ENCODE data around the gene FNDC11.

Gene FNDC11

DNA sequence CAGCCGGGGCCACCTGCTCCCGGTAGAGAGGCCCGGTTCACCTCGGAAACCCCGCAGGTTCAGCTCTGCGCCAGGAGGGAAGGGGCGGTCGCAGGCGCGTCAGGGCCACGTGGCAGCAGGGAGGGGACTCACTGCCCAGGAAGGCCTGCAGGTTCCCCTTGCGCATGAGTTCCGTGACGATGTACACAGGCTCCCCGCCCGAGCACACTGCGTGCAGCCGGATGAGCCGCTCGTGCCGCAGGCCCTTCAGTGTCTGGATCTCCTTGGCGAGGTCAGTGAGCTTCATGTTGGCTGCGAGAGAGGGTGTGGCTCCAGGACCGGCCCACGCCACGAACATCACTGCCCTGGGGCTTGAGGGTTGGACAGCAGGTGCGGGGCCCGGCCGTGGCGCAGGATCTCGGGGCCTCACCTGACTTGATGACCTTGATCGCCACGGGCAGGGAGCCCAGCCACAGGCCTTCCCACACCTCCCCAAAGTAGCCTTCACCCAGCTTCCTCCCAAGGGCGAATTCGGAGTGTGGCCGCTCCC lies 11.9 kb upstream of the FNDC11 start:
- no peaks in the 10 kb centered on the region for H3K36me3 ChIP-seq (ENCODE audit: insufficient read depth, low read length)
- 93% methylated on average over 36 of the region's 36 CpGs for whole genome bisulfite sequencing
- H3K4me1 ChIP-seq (ENCODE audit: insufficient read depth, low read length), result no peaks in the 10 kb centered on the region
- H3K27me3 ChIP-seq (ENCODE audit: insufficient read depth, low read length), result no peaks in the 10 kb centered on the region
- no peaks in the 10 kb centered on the region for H3K9me3 ChIP-seq (ENCODE audit: insufficient read depth, low read depth, low read length)
- H3K27ac ChIP-seq (ENCODE audit: low read depth, low read length), result no peak overlapping the region
- no peak overlapping the region for H3K9ac ChIP-seq (ENCODE audit: low read depth, low read length)
- H3K4me3 ChIP-seq (ENCODE audit: low read length), result no peak overlapping the region

DNA sequence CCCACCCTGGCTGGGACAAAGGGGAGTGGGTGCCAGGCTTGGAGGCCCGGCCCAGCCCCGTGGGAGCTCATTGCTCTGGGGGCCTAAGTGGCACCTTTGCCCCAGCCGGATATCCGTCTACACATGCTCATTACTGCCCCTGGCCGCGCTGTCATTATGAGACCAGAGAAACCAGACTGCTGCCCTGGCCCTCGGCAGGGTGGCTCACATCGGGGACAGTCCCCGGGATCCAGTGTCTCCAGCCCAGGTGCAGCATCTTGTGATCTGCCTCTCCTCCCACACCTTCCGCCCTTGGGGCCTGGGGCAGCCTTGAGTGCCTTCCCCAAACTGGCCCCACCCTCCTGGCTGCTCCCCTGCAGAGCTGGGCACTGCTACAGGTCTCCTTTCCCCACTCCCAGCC lies 11.3 kb upstream of the FNDC11 start:
- H3K9me3 ChIP-seq (ENCODE audit: insufficient read depth, low read depth, low read length), result no peaks in the 10 kb centered on the region
- 91% methylated on average over 10 of the region's 10 CpGs for WGBS
- no peak overlapping the region for H3K9ac ChIP-seq (ENCODE audit: low read depth, low read length)
- no peak overlapping the region for H3K4me3 ChIP-seq (ENCODE audit: low read length)
- H3K36me3 ChIP-seq (ENCODE audit: insufficient read depth, low read length), result no peaks in the 10 kb centered on the region
- H3K27me3 ChIP-seq (ENCODE audit: insufficient read depth, low read length), result no peaks in the 10 kb centered on the region
- H3K27ac ChIP-seq (ENCODE audit: low read depth, low read length), result no peak overlapping the region
- no peaks in the 10 kb centered on the region for H3K4me1 ChIP-seq (ENCODE audit: insufficient read depth, low read length)

DNA sequence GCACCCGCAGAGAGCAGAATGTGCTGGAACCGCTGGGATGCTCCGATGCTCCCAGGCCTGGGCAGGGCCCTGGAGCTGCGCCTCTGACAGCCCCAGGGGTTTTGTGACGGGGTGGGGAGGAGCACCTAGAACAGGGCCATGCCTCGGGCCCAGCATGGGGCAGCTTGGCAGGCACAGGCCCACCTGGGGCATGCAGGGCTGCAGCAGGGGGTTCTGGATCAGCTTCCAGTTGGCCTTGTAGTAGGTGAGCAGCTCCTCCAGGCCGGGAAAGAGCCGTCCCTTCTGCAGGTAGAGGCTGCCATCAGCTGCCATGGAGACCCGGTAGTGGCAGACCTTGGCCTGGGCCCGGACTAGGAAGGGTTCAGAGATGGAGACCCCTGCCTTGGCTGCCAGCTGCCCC lies 10.8 kb upstream of the FNDC11 start:
- no peak overlapping the region for H3K9ac ChIP-seq (ENCODE audit: low read depth, low read length)
- H3K27ac ChIP-seq (ENCODE audit: low read depth, low read length), result no peak overlapping the region
- H3K4me1 ChIP-seq (ENCODE audit: insufficient read depth, low read length), result 0 out of 2 replicates have a peak, but pooled peaks cover 4% of the 10 kb centered on the region
- no peak overlapping the region for H3K4me3 ChIP-seq (ENCODE audit: low read length)
- no peaks in the 10 kb centered on the region for H3K27me3 ChIP-seq (ENCODE audit: insufficient read depth, low read length)
- no peaks in the 10 kb centered on the region for H3K9me3 ChIP-seq (ENCODE audit: insufficient read depth, low read depth, low read length)
- 89% methylated on average over 10 of the region's 10 CpGs for WGBS
- no peaks in the 10 kb centered on the region for H3K36me3 ChIP-seq (ENCODE audit: insufficient read depth, low read length)

DNA sequence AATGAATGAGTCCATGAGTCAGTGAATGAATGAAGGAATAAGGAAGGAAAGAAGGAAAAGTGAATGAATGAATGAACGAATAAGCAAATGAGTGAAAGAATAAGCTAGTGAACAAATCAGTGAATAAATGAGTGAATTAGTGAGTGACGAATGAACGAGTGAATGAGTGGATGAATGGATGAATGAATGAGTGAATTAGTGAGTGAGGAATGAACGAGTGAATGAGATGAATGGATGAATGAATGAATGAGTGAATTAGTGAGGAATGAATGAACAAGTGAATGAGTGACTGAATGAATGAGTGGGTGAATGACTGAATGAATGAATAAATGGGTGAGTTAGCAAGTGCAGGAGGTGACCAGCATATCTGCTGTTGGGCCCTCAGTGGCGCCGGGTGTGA lies 10.2 kb upstream of the FNDC11 start:
- Histone ChIP-seq H3K27me3 (ENCODE audit: insufficient read depth, low read length) (no peaks in the 10 kb centered on the region), H3K9ac (ENCODE audit: low read depth, low read length) (no peak overlapping the region), H3K4me3 (ENCODE audit: low read length) (no peak overlapping the region), H3K36me3 (ENCODE audit: insufficient read depth, low read length) (no peaks in the 10 kb centered on the region), H3K27ac (ENCODE audit: low read depth, low read length) (no peak overlapping the region), H3K9me3 (ENCODE audit: insufficient read depth, low read depth, low read length) (no peaks in the 10 kb centered on the region), H3K4me1 (ENCODE audit: insufficient read depth, low read length) (0 out of 2 replicates have a peak, but pooled peaks cover 4% of the 10 kb centered on the region)
- whole genome bisulfite sequencing, result 90% methylated on average over 6 of the region's 6 CpGs

DNA sequence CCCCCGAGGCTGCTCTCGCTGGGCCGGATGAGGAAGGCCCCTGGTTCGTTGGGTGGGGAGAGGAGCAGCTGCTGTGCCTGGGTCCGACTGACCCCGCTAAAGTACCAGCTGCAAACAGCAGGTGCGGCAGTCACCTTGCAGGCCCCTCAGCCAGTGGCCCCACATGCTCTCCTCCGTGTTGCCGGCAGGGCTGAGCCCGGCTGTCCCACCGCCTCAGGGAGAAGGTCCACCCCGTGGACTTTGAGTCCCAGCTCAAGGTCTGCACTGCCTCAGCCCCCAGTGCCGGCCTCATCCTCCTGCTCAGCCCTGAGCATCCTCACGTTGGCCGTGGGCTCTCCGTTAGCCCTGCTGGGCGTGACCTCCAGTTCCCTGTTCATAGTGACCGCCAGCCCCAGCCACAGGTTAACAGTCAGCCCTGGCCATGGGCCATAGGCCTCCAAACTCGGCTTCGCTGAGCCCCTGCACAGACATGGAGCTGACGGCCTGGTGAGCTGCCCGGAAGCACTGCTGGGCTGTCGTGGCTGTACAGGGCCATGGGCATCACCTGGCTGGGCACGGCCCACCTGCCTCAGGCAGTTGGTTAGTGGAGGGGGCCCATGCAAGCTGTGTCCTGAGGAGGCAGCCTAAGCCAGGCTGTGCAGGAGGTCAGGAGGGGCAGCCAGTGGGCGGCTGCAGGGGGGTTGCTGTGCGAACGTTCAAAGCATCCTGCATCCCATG lies 9.6 kb upstream of the FNDC11 start:
- Histone ChIP-seq H3K27me3 (ENCODE audit: insufficient read depth, low read length) (no peaks in the 10 kb centered on the region), H3K4me1 (ENCODE audit: insufficient read depth, low read length) (0 out of 2 replicates have a peak, but pooled peaks cover 4% of the 10 kb centered on the region), H3K36me3 (ENCODE audit: insufficient read depth, low read length) (no peaks in the 10 kb centered on the region), H3K27ac (ENCODE audit: low read depth, low read length) (no peak overlapping the region), H3K4me3 (ENCODE audit: low read length) (no peak overlapping the region), H3K9ac (ENCODE audit: low read depth, low read length) (no peak overlapping the region), H3K9me3 (ENCODE audit: insufficient read depth, low read depth, low read length) (no peaks in the 10 kb centered on the region)
- 89% methylated on average over 27 of the region's 27 CpGs for WGBS

DNA sequence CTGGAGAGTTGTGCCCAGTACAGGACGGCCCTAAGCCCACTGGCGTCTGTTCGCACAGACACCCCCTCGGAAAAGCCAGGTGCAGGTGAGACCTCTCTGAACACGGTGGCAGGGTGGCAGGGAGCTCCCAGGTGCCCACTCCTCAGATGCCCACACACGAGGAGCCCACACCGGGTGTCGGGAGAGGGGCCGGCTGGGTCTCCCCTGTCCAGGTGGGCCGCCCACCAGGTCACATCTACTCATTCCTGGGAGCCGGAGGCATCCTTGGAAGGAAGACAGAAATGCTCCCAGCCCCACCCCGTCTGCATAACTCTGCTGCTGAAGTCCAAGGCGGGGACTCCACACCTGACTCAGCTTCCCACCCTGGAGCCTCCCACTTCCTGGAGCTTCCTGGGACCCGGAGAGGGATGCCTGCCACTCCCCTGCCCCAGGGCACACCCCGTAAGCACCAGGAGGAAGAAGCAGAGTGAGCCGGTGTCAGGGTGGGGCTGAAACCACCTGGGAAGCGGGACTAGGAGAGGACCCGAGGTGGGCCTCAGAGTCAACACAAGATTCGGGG lies 8.9 kb upstream of the FNDC11 start:
- Histone ChIP-seq H3K4me3 (ENCODE audit: low read length) (no peak overlapping the region), H3K27ac (ENCODE audit: low read depth, low read length) (no peak overlapping the region), H3K9me3 (ENCODE audit: insufficient read depth, low read depth, low read length) (no peaks in the 10 kb centered on the region), H3K36me3 (ENCODE audit: insufficient read depth, low read length) (no peaks in the 10 kb centered on the region), H3K9ac (ENCODE audit: low read depth, low read length) (no peak overlapping the region), H3K4me1 (ENCODE audit: insufficient read depth, low read length) (0 out of 2 replicates have a peak, but pooled peaks cover 4% of the 10 kb centered on the region), H3K27me3 (ENCODE audit: insufficient read depth, low read length) (no peaks in the 10 kb centered on the region)
- 80% methylated on average over 19 of the region's 19 CpGs for WGBS

GRCh38 chr20:63545814-63546213 lies 8.1 kb upstream of the FNDC11 start:
- Histone ChIP-seq H3K27me3 (ENCODE audit: insufficient read depth, low read length) (no peaks in the 10 kb centered on the region), H3K27ac (ENCODE audit: low read depth, low read length) (no peak overlapping the region), H3K4me1 (ENCODE audit: insufficient read depth, low read length) (0 out of 2 replicates have a peak, but pooled peaks cover 4% of the 10 kb centered on the region), H3K9me3 (ENCODE audit: insufficient read depth, low read depth, low read length) (no peaks in the 10 kb centered on the region), H3K36me3 (ENCODE audit: insufficient read depth, low read length) (no peaks in the 10 kb centered on the region), H3K4me3 (ENCODE audit: low read length) (no peak overlapping the region), H3K9ac (ENCODE audit: low read depth, low read length) (no peak overlapping the region)
- 73% methylated on average over 6 of the region's 6 CpGs for WGBS

DNA sequence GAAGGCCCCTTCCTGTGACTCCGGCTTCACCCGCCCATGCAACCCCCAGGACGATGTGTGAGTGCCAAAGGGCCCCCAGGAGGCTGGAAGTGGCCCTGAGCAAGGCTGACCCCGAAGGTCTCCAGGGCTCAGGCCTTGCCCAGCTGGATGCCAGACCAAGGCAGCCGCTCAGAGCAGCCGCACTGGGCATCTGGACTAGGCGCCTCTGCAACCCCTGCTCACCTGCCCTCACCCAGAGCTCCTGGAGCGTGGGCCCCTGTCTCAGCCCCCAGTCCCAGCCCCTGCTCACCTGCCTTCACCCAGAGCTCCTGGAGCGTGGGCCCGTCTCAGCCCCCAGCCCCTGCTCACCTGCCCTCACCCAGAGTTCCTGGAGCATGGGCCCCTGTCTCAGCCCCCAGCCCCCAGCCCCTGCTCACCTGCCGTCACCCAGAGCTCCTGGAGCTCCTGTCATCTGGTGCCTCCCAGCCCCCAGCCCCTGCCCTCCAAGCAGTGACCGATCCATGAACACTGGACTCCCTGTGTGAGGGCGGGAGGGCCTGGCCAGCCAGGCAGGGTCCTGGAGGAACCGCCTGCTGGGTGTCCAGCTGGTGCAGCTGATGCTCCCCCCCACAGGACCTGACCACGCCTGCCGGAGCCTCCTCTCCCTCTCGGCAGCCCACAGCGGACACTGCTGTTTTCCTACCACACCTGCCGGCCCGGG lies 7.6 kb upstream of the FNDC11 start:
- H3K4me1 ChIP-seq (ENCODE audit: insufficient read depth, low read length), result peaks cover 4% of the 10 kb centered on the region; the same call in 1 of the 2 replicates
- WGBS, result 90% methylated on average over 20 of the region's 20 CpGs
- no peak overlapping the region for H3K9ac ChIP-seq (ENCODE audit: low read depth, low read length)
- H3K27me3 ChIP-seq (ENCODE audit: insufficient read depth, low read length), result no peaks in the 10 kb centered on the region
- H3K9me3 ChIP-seq (ENCODE audit: insufficient read depth, low read depth, low read length), result no peaks in the 10 kb centered on the region
- no peak overlapping the region for H3K4me3 ChIP-seq (ENCODE audit: low read length)
- H3K27ac ChIP-seq (ENCODE audit: low read depth, low read length), result no peak overlapping the region
- H3K36me3 ChIP-seq (ENCODE audit: insufficient read depth, low read length), result no peaks in the 10 kb centered on the region

DNA sequence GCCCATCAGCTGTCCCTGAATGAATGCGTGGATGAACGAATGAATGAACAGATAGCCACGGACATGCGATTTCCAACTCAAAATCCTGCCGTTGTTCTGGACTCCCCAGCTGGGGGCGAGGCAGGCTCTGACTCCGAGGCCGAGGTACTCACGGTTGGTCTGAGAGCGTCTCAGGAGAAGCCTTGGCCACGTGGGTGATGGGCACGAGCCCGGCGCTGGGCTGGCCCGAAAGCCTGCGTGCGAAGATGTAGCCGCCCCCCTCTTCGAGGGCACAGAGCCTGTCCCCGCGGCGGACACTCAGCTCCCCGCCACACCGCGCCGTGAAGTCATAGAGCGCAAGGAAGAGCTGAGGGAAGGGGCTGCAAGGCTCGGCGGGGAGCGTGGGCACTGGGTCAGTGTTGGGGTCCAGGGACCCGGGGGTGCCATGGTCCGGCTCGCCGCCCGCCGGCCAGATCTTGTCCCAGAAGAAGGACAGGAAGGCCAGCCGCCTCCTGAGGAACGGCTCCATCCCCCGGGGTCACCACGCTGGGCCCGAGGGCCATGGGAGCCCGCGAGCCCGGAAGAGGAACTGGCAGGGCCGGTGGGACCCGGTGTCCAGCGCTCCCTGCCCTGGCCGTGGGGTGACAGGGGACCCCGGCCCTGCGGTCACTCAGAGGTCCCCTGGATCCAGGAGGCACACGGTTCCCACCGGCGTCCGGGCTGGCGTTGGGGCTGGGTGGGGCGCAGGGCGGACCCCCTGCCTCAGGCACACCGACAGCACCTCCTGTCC lies 6.8 kb upstream of the FNDC11 start:
- no peaks in the 10 kb centered on the region for H3K9me3 ChIP-seq (ENCODE audit: insufficient read depth, low read depth, low read length)
- H3K36me3 ChIP-seq (ENCODE audit: insufficient read depth, low read length), result no peaks in the 10 kb centered on the region
- no peak overlapping the region for H3K27ac ChIP-seq (ENCODE audit: low read depth, low read length)
- H3K27me3 ChIP-seq (ENCODE audit: insufficient read depth, low read length), result no peaks in the 10 kb centered on the region
- peaks cover 6% of the 10 kb centered on the region; the same call in 1 of the 2 replicates for H3K4me1 ChIP-seq (ENCODE audit: insufficient read depth, low read length)
- no peak overlapping the region for H3K4me3 ChIP-seq (ENCODE audit: low read length)
- H3K9ac ChIP-seq (ENCODE audit: low read depth, low read length), result no peak overlapping the region
- 80% methylated on average over 58 of the region's 58 CpGs for WGBS

DNA sequence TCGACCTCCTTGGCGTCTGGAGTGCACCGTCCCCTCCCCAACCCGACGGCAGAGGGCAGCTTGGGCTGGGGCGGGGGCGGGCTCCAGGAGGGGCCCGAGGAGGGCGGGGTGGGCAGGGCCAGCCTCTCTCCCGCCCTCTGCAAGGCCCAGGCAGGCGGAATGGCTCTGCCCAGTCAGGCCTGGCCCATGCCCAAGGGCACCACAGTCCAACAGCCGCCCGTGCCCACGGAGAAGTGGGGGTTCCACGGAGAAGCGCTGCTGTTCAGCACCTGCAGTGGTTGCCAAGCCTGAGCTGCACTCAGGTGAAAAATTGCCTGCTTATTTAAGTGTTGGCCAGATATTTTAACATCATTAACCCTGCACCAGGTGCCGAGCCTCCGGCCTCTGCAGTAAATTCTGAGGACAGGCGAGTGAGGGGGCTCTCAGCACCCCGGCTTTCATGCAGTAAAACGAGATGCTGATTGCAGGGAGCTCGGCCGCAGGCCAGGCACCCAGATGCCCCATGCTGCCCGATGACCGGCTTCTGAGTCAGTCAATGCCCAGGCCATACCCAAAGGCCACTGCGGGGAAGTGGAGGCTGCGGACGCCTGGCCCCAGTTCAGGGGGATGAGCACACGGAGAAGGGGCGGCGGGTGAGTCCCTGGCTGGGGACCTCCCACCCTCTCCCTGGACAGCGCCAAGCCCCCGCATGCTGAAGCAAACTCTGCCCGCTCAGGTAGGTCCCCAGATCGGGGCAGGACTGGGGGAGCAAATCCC lies 6.1 kb upstream of the FNDC11 start, which contains the start of gene SRMS:
TSS of gene SRMS (minus strand) at position 25 of the 756 bp plus-strand sequence. CDS start 286 bp downstream, outside the sequence.
- Histone ChIP-seq H3K27me3 (ENCODE audit: insufficient read depth, low read length) (no peaks in the 10 kb centered on the region), H3K4me1 (ENCODE audit: insufficient read depth, low read length) (peaks cover 14% of the 10 kb centered on the region)

More for the DNA sequence above, 6.1 kb upstream of the FNDC11 start, which contains the start of gene SRMS:
- Histone ChIP-seq H3K9me3 (ENCODE audit: insufficient read depth, low read depth, low read length) (no peaks in the 10 kb centered on the region), H3K4me3 (ENCODE audit: low read length) (no peak within 1 kb of the TSS), H3K9ac (ENCODE audit: low read depth, low read length) (no peak within 1 kb of the TSS; the same call in 1 of the 2 replicates), H3K27ac (ENCODE audit: low read depth, low read length) (no peak within 1 kb of the TSS), H3K36me3 (ENCODE audit: insufficient read depth, low read length) (no peaks in the 10 kb centered on the region)
- 64% methylated on average over 35 of the region's 35 CpGs for WGBS
